Trophoblast cell (in vitro differentiated cells and primary cell): ENCODE results near the gene RPTOR.
A peak's percentile ranks its signal among the peaks of the same experiment; 100 is the strongest.

ENCODE experiments used
- DNase-seq, 2 donors: peaks; one replicate each; pipeline ENCODE4 v3.0.0-alpha.2; 2016
- H2AFZ ChIP-seq: 2 replicates; pipeline ENCODE4 v1.6.1; 2013; ENCODE audit warnings: low read length, moderate library complexity, mild to moderate bottlenecking; ENCODE audit not compliant: insufficient read depth, poor library complexity
- H2AK5ac ChIP-seq: 2 replicates; pipeline ENCODE4 v1.6.1; 2013; ENCODE audit warnings: mild to moderate bottlenecking, low read length
- H2BK120ac ChIP-seq: 2 replicates; pipeline ENCODE4 v1.6.1; 2013; ENCODE audit warnings: low read length, mild to moderate bottlenecking, moderate library complexity; ENCODE audit not compliant: insufficient read depth, poor library complexity
- H2BK12ac ChIP-seq: 2 replicates; pipeline ENCODE4 v1.6.1; 2013; ENCODE audit warnings: mild to moderate bottlenecking, low read length, moderate library complexity
- H2BK5ac ChIP-seq: 2 replicates; pipeline ENCODE4 v1.6.1; 2013; ENCODE audit warnings: low read length, low read depth, moderate library complexity, mild to moderate bottlenecking; ENCODE audit not compliant: poor library complexity
- H3K14ac ChIP-seq: 2 replicates; pipeline ENCODE4 v1.6.1; 2013; ENCODE audit warnings: mild to moderate bottlenecking, low read length
- H3K18ac ChIP-seq: 2 replicates; pipeline ENCODE4 v1.6.1; 2013; ENCODE audit warnings: mild to moderate bottlenecking, low read length
- H3K23ac ChIP-seq: 2 replicates; pipeline ENCODE4 v1.6.1; 2013; ENCODE audit warnings: low read length
- H3K27ac ChIP-seq: 2 replicates; pipeline ENCODE4 v1.5.1; 2013; ENCODE audit warnings: low read depth, mild to moderate bottlenecking, inconsistent platforms, low read length, moderate library complexity
- H3K27me3 ChIP-seq: 2 replicates; pipeline ENCODE4 v1.6.1; 2013; ENCODE audit warnings: inconsistent platforms, mild to moderate bottlenecking, low read length, moderate library complexity; ENCODE audit not compliant: insufficient read depth
- H3K36me3 ChIP-seq, 2 experiments: 1 replicate in 1 of 2; 2 replicates in 1 of 2; pipeline ENCODE4 v1.6.1; 2013; ENCODE audit warnings: low read length in 2 of 2, mild to moderate bottlenecking in 2 of 2, moderate library complexity in 1 of 2; ENCODE audit not compliant: insufficient read depth in 2 of 2, control insufficient read depth in 1 of 2
- H3K4ac ChIP-seq: 2 replicates; pipeline ENCODE4 v1.6.1; 2013; ENCODE audit warnings: low read depth, mild to moderate bottlenecking, low read length, moderate library complexity
- H3K4me1 ChIP-seq, 2 experiments: 1 replicate in 1 of 2; 2 replicates in 1 of 2; pipeline ENCODE4 v1.6.1; 2013; ENCODE audit warnings: low read length in 2 of 2, mild to moderate bottlenecking in 2 of 2, moderate library complexity in 1 of 2; ENCODE audit not compliant: insufficient read depth in 2 of 2, control insufficient read depth in 1 of 2
- H3K4me2 ChIP-seq: 2 replicates; pipeline ENCODE4 v1.6.1; 2013; ENCODE audit warnings: inconsistent platforms, mild to moderate bottlenecking, low read length, moderate library complexity
- H3K4me3 ChIP-seq: 2 replicates; pipeline ENCODE4 v1.5.1; 2013; ENCODE audit warnings: mild to moderate bottlenecking, low read depth, low read length, inconsistent platforms
- H3K79me1 ChIP-seq: one replicate; pipeline ENCODE4 v1.6.1; 2013; ENCODE audit warnings: low read length
- H3K79me2 ChIP-seq: 2 replicates; pipeline ENCODE4 v1.6.1; 2013; ENCODE audit warnings: low read length, mild to moderate bottlenecking; ENCODE audit not compliant: control insufficient read depth, insufficient read depth, poor library complexity
- H3K9ac ChIP-seq: 2 replicates; pipeline ENCODE4 v1.6.1; 2013; ENCODE audit warnings: mild to moderate bottlenecking, low read length
- H3K9me3 ChIP-seq: 2 replicates; pipeline ENCODE4 v1.6.1; 2013; ENCODE audit warnings: low read depth, mild to moderate bottlenecking, control low read depth, inconsistent platforms, low read length; ENCODE audit not compliant: insufficient read depth
- H4K12ac ChIP-seq: 2 replicates; pipeline ENCODE4 v1.6.1; 2013; ENCODE audit warnings: low read depth, mild to moderate bottlenecking, low read length, moderate library complexity
- H4K8ac ChIP-seq: 2 replicates; pipeline ENCODE4 v1.6.1; 2013; ENCODE audit warnings: low read depth, mild to moderate bottlenecking, low read length, moderate library complexity
- H4K91ac ChIP-seq: one replicate; pipeline ENCODE4 v1.6.1; 2013; ENCODE audit warnings: low read depth, mild to moderate bottlenecking, low read length, moderate library complexity
- WGBS: extraction: QIAGEN DNeasy Blood & Tissue Kit; methylation state at CpG from one replicate; pipeline ENCODE4 v1.1.7; 2013; ENCODE audit warnings: missing lambda C conversion rate; ENCODE audit not compliant: insufficient read length, insufficient coverage; ENCODE audit errors: extremely low coverage; 5-methylcytosine and 5-hydroxymethylcytosine counted together

Gene RPTOR

GRCh38 chr17:80803451-80804428 is 259.1 kb downstream of the RPTOR start:
- no peak overlapping the region for H3K4me2 ChIP-seq
- no peak for DNase-seq
- H3K27ac ChIP-seq = no peak overlapping the region
- H3K9me3 ChIP-seq = no peaks in the 10 kb centered on the region
- no peak overlapping the region for H2BK5ac ChIP-seq
- no CpG with 5 or more reads among the region's 36 CpGs for WGBS
- no peaks in the 10 kb centered on the region for H3K79me1 ChIP-seq
- no peak overlapping the region for H4K12ac ChIP-seq
- no peak overlapping the region for H3K4me3 ChIP-seq
- no peak overlapping the region for H2AFZ ChIP-seq
- H3K4ac ChIP-seq = no peak overlapping the region
- H3K18ac ChIP-seq = no peak overlapping the region
- H3K36me3 ChIP-seq = peaks cover 2 to 3% of the 10 kb centered on the region in 2 experiments
- H3K9ac ChIP-seq = no peak overlapping the region
- no peak overlapping the region for H4K91ac ChIP-seq
- H3K27me3 ChIP-seq = no peaks in the 10 kb centered on the region
- no peaks in the 10 kb centered on the region for H3K79me2 ChIP-seq
- H2BK12ac ChIP-seq = no peak overlapping the region
- no peak overlapping the region for H3K23ac ChIP-seq
- H3K4me1 ChIP-seq = peaks cover 0 to 2% of the 10 kb centered on the region in 2 experiments
- H3K14ac ChIP-seq = no peak overlapping the region
- H4K8ac ChIP-seq = no peak overlapping the region
- H2BK120ac ChIP-seq = no peak overlapping the region
- H2AK5ac ChIP-seq = no peak overlapping the region

- Histone ChIP-seq H3K4me2 (no peak overlapping the region), H2BK12ac (no peak overlapping the region), H2AFZ (no peak overlapping the region), H3K9me3 (no peaks in the 10 kb centered on the region), H4K91ac (no peak overlapping the region), H3K9ac (no peak overlapping the region), H3K79me1 (no peaks in the 10 kb centered on the region), H3K4me3 (no peak overlapping the region), H3K4ac (no peak overlapping the region), H4K12ac (no peak overlapping the region), H2BK120ac (no peak overlapping the region), H2BK5ac (no peak overlapping the region), H3K27me3 (no peaks in the 10 kb centered on the region), H3K79me2 (no peaks in the 10 kb centered on the region), H3K4me1 (peaks cover 0 to 2% of the 10 kb centered on the region in 2 experiments), H3K27ac (no peak overlapping the region), H2AK5ac (no peak overlapping the region), H3K18ac (no peak overlapping the region), H3K23ac (no peak overlapping the region), H4K8ac (no peak overlapping the region), H3K14ac (no peak overlapping the region), H3K36me3 (peaks cover 2 to 3% of the 10 kb centered on the region in 2 experiments)
- WGBS = no CpG with 5 or more reads among the region's 15 CpGs
- DNase-seq = no peak
Observed at GRCh38 chr17:80804466-80804865, 259.8 kb downstream of the RPTOR start.

- Histone ChIP-seq H3K4me2 (no peak overlapping the region), H3K79me2 (no peaks in the 10 kb centered on the region), H4K12ac (no peak overlapping the region), H2AFZ (no peak overlapping the region), H2BK12ac (no peak overlapping the region), H3K23ac (no peak overlapping the region), H4K8ac (no peak overlapping the region), H3K4me3 (no peak overlapping the region), H3K9me3 (no peaks in the 10 kb centered on the region), H3K79me1 (no peaks in the 10 kb centered on the region), H3K4me1 (peaks cover 0 to 2% of the 10 kb centered on the region in 2 experiments), H3K18ac (peak overlapping the region; percentile 15), H3K27me3 (no peaks in the 10 kb centered on the region), H2BK5ac (no peak overlapping the region), H3K27ac (no peak overlapping the region), H3K36me3 (peaks cover 2 to 3% of the 10 kb centered on the region in 2 experiments), H3K4ac (no peak overlapping the region), H4K91ac (no peak overlapping the region), H2AK5ac (no peak overlapping the region), H3K14ac (no peak overlapping the region), H3K9ac (no peak overlapping the region), H2BK120ac (no peak overlapping the region)
- no peak for DNase-seq
- no CpG with 5 or more reads among the region's 15 CpGs for WGBS
Observed at GRCh38 chr17:80805032-80805751, 260.6 kb downstream of the RPTOR start.

GRCh38 chr17:80807014-80807413 is 262.4 kb downstream of the RPTOR start:
- H2AFZ ChIP-seq = no peak overlapping the region
- H4K12ac ChIP-seq = no peak overlapping the region
- no peak overlapping the region for H3K4me3 ChIP-seq
- no peaks in the 10 kb centered on the region for H3K79me1 ChIP-seq
- H3K36me3 ChIP-seq = peaks cover 2 to 3% of the 10 kb centered on the region in 2 experiments
- no peak overlapping the region for H4K91ac ChIP-seq
- no peak overlapping the region for H3K4ac ChIP-seq
- no peak overlapping the region for H3K9ac ChIP-seq
- no peak overlapping the region for H2BK12ac ChIP-seq
- no peak overlapping the region for H3K23ac ChIP-seq
- H3K27ac ChIP-seq = no peak overlapping the region
- H3K4me2 ChIP-seq = no peak overlapping the region
- no peak overlapping the region for H4K8ac ChIP-seq
- H3K14ac ChIP-seq = no peak overlapping the region
- no peak overlapping the region for H2BK5ac ChIP-seq
- no peak overlapping the region for H2AK5ac ChIP-seq
- H2BK120ac ChIP-seq = no peak overlapping the region
- no peak for DNase-seq
- H3K79me2 ChIP-seq = no peaks in the 10 kb centered on the region
- no CpG with 5 or more reads among the region's 4 CpGs for WGBS
- H3K4me1 ChIP-seq = peaks cover 0 to 2% of the 10 kb centered on the region in 2 experiments
- H3K27me3 ChIP-seq = no peaks in the 10 kb centered on the region
- H3K9me3 ChIP-seq = no peaks in the 10 kb centered on the region
- no peak overlapping the region for H3K18ac ChIP-seq
